Ishikawa (cell line): ENCODE data around the gene SENP1.

Source experiments
- CEBPB ChIP-seq: IDR thresholded peaks from 2 replicates; pipeline ENCODE4 v1.6.1; 2012
- CREB1 ChIP-seq: IDR thresholded peaks from 2 replicates; pipeline ENCODE4 v1.6.1; 2012; ENCODE audit warnings: low read depth
- EGR1 ChIP-seq: IDR thresholded peaks from 2 replicates; pipeline ENCODE4 v1.6.1; 2012
- EP300 ChIP-seq: IDR thresholded peaks from 2 replicates; pipeline ENCODE4 v1.6.1; 2012; ENCODE audit warnings: borderline replicate concordance
- FOXM1 ChIP-seq: IDR thresholded peaks from 2 replicates; pipeline ENCODE4 v1.6.1; 2012; ENCODE audit warnings: low read depth, borderline replicate concordance
- NFIC ChIP-seq: IDR thresholded peaks from 2 replicates; pipeline ENCODE4 v1.6.1; 2012
- RAD21 ChIP-seq: IDR thresholded peaks from 2 replicates; pipeline ENCODE4 v1.6.1; 2012; ENCODE audit warnings: low read depth
- TAF1 ChIP-seq: IDR thresholded peaks from 2 replicates; pipeline ENCODE4 v1.6.1; 2012; ENCODE audit warnings: low read depth, mild to moderate bottlenecking
- TCF12 ChIP-seq: IDR thresholded peaks from 2 replicates; pipeline ENCODE4 v1.6.1; 2012; ENCODE audit warnings: low read depth
- TEAD4 ChIP-seq: IDR thresholded peaks from 2 replicates; pipeline ENCODE4 v1.6.1; 2012
- YY1 ChIP-seq: IDR thresholded peaks from 2 replicates; pipeline ENCODE4 v1.6.1; 2012; ENCODE audit warnings: low read depth
- ZBTB7A ChIP-seq: IDR thresholded peaks from 2 replicates; pipeline ENCODE4 v1.6.1; 2012; ENCODE audit warnings: low read depth
- TF ChIP-seq, protein P1 (sequence below): IDR thresholded peaks from 2 replicates; pipeline ENCODE4 v1.6.1; 2012
- TF ChIP-seq, protein P2 (sequence below): IDR thresholded peaks from 2 replicates; pipeline ENCODE4 v1.6.1; 2012; ENCODE audit warnings: low read depth, mild to moderate bottlenecking
- TF ChIP-seq, protein P3 (sequence below): IDR thresholded peaks from 2 replicates; pipeline ENCODE4 v1.6.1; 2012

The SENP1 gene

DNA sequence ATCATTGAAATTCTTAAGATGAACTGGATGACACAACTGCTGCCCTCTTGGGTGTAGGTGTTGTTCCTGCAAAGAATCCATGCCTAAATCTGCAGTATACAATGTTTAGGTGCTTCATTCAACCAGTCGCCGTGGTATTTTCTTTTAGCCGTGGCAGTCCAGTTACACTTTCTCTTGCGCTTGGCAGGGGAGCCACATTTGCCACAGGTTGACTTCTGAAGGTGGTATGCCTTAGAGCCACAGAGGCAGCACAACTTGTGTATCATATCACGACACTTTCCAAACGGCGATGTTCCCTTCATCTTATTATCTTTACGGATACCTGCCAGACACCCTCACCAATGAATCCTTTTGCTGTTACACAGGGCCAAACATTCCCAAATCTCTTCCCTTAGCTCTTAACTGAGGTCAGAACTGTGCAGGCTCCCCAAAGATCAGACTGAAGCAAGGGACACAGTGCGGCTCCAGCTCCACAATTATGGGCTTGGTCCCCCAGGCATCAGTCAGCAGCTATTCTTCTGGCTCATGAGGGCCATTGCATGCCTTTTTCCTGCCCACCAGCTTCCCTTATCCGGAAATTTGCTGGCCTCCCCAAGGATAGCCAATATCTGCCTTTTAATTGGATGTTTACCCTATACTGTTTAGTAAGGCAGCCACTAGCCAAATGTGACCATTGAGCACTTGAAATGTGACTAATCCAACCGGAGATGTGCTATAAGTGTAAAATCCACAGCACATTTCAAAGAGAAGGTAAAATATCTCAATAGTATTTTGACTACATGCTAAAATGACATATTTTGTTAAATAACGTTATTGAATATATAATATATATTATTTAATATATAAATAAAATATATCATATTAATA, 50.7 kb downstream of the SENP1 start:
- TF ChIP-seq TAF1 (no peak), TCF12 (no peak)
- TF ChIP-seq, protein P1, sequence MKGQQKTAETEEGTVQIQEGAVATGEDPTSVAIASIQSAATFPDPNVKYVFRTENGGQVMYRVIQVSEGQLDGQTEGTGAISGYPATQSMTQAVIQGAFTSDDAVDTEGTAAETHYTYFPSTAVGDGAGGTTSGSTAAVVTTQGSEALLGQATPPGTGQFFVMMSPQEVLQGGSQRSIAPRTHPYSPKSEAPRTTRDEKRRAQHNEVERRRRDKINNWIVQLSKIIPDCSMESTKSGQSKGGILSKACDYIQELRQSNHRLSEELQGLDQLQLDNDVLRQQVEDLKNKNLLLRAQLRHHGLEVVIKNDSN, result no peak

DNA sequence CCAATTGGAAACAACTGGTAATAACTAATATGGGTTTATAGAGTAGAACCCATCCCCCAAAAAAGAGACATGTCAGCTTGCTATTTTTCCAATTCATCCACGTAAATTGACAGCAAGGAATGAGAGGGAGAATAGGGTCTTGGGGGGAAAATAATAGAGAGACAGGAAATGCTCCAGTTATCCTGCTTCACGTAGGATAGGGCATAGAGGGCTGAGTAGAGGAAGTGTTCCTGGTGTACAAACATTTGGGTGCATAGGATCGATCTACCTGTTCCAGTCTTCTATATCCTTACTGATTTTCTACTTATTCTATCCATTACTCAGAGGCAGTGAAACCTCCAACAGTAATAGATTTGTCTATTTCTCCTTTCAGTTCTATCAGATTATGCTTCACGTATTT, 52.0 kb downstream of the SENP1 start:
- TF ChIP-seq YY1, result no peak
- no peak for TF ChIP-seq CREB1
- TF ChIP-seq RAD21, result no peak
- TF ChIP-seq, protein P2, sequence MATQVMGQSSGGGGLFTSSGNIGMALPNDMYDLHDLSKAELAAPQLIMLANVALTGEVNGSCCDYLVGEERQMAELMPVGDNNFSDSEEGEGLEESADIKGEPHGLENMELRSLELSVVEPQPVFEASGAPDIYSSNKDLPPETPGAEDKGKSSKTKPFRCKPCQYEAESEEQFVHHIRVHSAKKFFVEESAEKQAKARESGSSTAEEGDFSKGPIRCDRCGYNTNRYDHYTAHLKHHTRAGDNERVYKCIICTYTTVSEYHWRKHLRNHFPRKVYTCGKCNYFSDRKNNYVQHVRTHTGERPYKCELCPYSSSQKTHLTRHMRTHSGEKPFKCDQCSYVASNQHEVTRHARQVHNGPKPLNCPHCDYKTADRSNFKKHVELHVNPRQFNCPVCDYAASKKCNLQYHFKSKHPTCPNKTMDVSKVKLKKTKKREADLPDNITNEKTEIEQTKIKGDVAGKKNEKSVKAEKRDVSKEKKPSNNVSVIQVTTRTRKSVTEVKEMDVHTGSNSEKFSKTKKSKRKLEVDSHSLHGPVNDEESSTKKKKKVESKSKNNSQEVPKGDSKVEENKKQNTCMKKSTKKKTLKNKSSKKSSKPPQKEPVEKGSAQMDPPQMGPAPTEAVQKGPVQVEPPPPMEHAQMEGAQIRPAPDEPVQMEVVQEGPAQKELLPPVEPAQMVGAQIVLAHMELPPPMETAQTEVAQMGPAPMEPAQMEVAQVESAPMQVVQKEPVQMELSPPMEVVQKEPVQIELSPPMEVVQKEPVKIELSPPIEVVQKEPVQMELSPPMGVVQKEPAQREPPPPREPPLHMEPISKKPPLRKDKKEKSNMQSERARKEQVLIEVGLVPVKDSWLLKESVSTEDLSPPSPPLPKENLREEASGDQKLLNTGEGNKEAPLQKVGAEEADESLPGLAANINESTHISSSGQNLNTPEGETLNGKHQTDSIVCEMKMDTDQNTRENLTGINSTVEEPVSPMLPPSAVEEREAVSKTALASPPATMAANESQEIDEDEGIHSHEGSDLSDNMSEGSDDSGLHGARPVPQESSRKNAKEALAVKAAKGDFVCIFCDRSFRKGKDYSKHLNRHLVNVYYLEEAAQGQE, result no peak
- no peak for TF ChIP-seq EGR1
- no peak for TF ChIP-seq TAF1
- no peak for TF ChIP-seq EP300
- no peak for TF ChIP-seq TEAD4
- TF ChIP-seq, protein P1, result no peak
- no peak for TF ChIP-seq CEBPB
- TF ChIP-seq, protein P3, sequence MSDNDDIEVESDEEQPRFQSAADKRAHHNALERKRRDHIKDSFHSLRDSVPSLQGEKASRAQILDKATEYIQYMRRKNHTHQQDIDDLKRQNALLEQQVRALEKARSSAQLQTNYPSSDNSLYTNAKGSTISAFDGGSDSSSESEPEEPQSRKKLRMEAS, result no peak
- TF ChIP-seq ZBTB7A, result no peak
- TF ChIP-seq FOXM1, result no peak
- TF ChIP-seq NFIC, result no peak
- no peak for TF ChIP-seq TCF12

DNA sequence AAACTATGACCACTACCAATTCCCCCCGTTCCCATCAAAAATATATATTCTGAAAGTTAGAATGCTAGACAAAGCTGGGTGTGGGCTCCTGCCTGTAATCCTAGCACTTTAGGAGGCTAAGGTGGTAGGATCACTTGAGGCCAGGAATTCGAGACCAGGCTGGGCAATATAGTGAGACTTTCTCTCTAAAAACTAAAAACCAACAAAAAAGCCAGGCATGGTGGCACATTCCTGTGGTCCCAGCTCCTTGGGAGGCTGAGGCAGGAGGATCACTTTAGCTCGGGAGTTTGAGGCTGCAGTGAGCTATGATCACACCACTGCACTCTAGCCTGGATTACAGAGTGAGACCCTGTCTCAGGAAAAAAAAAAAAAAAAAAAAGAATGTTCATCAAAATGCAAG, 52.8 kb downstream of the SENP1 start:
- TF ChIP-seq YY1 (no peak), CEBPB (no peak), EGR1 (no peak)
- TF ChIP-seq, protein P2, result no peak
- TF ChIP-seq, protein P3, result no peak

DNA sequence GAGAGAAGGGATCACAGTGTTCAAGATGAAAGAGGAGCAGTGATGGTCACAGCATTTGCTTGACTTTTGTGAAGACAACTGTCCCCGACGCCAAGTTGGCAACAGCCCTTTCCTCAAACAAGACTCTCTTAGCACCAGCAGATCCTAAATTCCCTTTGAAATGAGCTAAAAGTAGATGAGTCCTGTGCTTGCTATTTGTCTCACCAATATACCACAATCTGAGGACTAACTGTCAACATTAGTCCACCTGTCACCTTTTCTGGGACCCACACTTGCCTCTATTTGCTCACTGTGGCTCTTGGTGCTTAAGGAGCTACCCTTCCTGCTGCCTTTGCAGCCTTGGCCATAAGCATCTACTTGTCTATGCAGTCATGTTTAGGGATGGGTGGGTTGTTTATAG, 54.2 kb downstream of the SENP1 start:
- TF ChIP-seq, protein P1, result no peak
- no peak for TF ChIP-seq YY1
- no peak for TF ChIP-seq EP300
- TF ChIP-seq CEBPB, result no peak
- no peak for TF ChIP-seq NFIC
- no peak for TF ChIP-seq FOXM1
- no peak for TF ChIP-seq TCF12
- TF ChIP-seq TEAD4, result no peak
- TF ChIP-seq, protein P3, result no peak
- TF ChIP-seq RAD21, result no peak
- no peak for TF ChIP-seq ZBTB7A
- TF ChIP-seq, protein P2, result no peak
